HG02852 (cell line): ENCODE measurements around the gene SGPP1.
"Not testable (repeated sequence)": the region's sequence is repeated elsewhere in the genome, so short reads cannot be mapped to it uniquely, and the experiment has no call there.

Experiments
- ATAC-seq: cut with Tn5 transposase; IDR thresholded peaks from one replicate; pipeline ENCODE4 v1.9.1; 2021; ENCODE audit warnings: mild to moderate bottlenecking, moderate library complexity; ENCODE audit not compliant: unreplicated experiment

Gene SGPP1

GRCh38 chr14:63641473-63642228, 86.2 kb downstream of the SGPP1 start, which contains the start of gene WDR89:
Gene WDR89, minus strand, starts transcription at chr14:63641871. Its CDS starts 41,929 bp downstream, at chr14:63599942.
- peak; percentile 81 for ATAC-seq

DNA sequence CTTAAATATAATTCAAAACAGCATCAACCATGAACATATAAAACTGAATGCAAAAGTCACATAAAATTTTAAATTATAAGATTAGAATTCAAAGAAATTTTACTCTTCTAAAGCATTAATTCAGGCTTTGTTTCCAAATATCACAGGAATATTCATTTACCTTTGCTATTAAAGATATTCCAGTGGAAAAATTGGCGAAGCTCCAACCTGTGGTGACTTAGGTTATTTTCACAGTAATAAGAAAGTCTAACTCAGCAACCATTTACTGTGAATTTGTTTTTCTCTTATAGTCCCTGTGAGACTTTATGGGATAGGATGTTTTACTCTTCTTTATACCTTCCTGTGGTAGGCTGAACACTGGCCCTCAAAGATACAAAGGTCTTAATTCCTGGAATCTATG, 89.4 kb downstream of the SGPP1 start:
- ATAC-seq = no peak

DNA sequence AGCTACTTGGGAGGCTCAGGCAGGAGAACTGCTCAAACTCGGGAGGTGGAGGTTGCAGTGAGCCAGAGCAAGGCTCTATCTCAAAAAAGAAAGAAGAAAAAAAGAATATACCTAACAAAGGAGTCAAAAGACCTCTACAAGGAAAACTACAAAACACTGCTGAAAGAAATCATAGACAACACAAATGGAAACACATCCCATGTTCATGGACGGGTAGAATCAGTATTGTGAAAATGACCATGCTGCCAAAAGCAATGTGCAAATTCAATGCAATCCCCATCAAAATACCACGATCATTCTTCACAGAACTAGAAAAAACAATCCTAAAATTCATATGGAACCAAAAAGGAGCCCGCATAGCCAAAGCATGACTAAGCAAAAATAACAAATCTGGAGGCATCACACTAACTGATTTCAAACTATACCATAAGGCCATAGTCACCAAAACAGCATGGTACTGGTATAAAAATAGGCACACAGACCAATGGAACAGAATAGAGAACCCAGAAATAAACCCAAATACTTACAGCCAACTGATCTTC, 91.7 kb downstream of the SGPP1 start:
- not testable (repeated sequence) for ATAC-seq
